Epithelial cell of proximal tubule (primary cell): ENCODE results near the gene PSMC1. TPM values are rescaled to one million over a fixed set of nuclear protein-coding genes. Genes with fewer than 3 reads are reported as not detected.
"Not testable (repeated sequence)": the region's sequence is repeated elsewhere in the genome, so short reads cannot be mapped to it uniquely, and the experiment has no call there.

Source experiments
- DNase-seq: peaks from one replicate; pipeline ENCODE4 v3.0.0-alpha.2; 2011; ENCODE audit warnings: low read depth
- H3K4me3 ChIP-seq: 2 replicates; pipeline ENCODE4 v1.5.1; 2011; ENCODE audit warnings: low read depth, mild to moderate bottlenecking, low read length
- CTCF ChIP-seq: conservative IDR thresholded peaks from 2 replicates; pipeline ENCODE4 v1.5.1; 2012; ENCODE audit warnings: low read depth, mild to moderate bottlenecking, low read length
- total RNA-seq: library from RNA; depleted of rRNA; stranded (reverse); fragments of >200 nt; gene quantifications from 2 replicates; pipeline ENCODE4 v1.2.3, GENCODE V29; 2015

PSMC1 gene
- total RNA-seq, result 158 and 245 TPM in 2 replicates

DNA sequence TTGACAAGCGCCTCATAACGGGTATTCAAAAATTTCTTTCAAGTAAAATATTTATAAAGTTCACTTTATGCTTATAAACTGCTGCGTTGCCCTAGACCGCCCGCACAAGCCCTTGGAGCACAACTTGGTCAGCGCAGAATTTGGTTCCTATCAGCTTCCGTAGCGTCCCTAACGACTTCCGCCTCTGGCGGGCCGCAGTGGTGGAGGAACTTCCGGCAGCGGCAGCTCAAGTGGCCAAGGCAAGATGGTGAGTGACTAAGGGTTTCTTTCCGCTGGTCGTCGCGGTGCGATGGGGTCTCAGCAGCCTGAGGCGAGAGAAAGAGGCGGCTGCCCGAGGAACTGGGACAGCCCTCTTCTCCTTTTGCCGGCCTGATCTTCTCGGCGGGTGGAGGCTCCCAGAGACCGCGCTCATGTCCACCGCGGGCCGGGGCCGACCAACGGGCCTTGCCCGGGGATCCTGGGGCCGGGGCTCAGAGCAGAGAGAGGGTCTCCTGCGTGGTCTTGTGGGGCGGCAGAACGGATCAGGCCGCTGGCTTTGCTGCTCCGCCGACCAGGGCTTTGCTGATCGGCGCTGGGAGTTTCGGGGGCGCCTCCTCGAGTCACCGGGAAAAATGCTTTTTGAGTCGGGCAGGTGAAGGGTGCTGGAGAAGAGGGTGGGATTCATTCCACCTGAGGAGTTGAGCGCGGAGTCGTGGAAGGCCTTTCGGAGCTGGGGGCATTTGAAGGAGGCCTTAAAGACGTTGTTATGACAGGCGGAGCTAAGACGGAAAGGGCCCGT is at the start of gene PSMC1:
Gene PSMC1, plus strand, starts transcription at position 200 of the 778 bp plus-strand sequence. Its CDS starts 45 bp downstream, at position 245.
- H3K4me3 ChIP-seq, result peak within 1 kb of the TSS; percentile 78
- TF ChIP-seq CTCF, result no peak
- peak; percentile 67 for DNase-seq

GRCh38 chr14:90213099-90213748 is 43.1 kb upstream of the PSMC1 start:
- H3K4me3 ChIP-seq, result no peak overlapping the region
- DNase-seq, result no peak
- TF ChIP-seq CTCF, result no peak

DNA sequence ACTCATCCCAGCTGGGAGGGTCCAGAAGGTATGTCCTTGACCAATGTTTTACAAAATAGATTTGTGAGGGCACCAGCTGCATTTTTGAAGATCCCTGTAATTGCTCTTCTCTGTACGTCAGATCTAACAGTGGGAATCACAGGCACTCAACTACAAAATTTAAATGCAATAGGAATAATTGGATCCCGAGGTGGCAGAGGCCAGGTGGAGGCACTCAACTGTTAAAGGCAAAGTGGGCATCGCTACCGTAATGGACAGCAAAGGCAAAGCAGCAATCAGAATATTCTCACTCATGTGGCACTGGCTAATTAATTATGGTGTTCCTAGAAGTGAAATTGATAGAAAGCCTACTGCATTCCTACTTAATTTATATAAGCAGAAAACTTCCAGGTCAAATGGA is 27.9 kb upstream of the PSMC1 start:
- DNase-seq, result no peak
- no peak for TF ChIP-seq CTCF
- H3K4me3 ChIP-seq, result no peak overlapping the region

GRCh38 chr14:90229942-90230341 is 26.4 kb upstream of the PSMC1 start:
- H3K4me3 ChIP-seq, DNase-seq: not testable (repeated sequence)

DNA sequence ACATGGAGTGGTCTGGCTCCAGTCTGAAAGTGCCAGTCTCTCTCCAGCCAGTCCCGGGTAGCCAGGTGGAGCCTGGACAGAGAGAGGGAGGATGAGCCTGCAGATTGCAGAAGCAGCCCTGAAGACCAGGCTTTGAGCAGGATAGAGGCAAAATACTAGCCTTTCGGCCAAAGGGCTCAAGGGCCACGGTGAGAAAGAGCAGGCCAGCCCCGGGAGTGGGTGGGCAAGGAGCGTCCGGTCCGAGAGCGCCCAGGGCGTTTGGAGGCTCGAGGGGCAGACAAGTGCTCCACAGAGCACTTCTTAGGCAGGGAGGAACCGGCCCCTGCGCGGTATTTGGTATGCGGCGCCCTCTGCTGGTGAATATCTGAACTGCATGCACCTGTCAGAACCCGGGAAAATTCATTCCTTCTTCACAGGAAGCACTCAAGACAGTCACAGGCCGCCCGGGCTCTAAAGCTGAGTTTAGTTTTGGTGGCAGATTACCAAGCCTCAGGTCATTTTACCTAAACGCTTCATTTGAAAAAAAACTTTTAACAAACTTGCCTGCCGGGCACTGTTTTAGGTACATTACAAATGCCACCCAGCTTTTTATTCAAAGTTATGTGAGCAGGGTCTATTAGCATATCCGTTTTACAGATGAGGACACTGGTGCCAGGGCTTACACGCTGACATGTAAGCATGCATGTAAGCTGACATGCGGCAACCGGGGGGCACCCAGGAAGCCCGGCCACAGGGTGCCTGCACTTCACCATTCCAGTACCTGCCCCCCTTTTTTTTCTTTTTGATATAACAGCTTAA is 21.0 kb upstream of the PSMC1 start:
- DNase-seq, result no peak
- peak; percentile 85 for TF ChIP-seq CTCF
- no peak overlapping the region for H3K4me3 ChIP-seq

DNA sequence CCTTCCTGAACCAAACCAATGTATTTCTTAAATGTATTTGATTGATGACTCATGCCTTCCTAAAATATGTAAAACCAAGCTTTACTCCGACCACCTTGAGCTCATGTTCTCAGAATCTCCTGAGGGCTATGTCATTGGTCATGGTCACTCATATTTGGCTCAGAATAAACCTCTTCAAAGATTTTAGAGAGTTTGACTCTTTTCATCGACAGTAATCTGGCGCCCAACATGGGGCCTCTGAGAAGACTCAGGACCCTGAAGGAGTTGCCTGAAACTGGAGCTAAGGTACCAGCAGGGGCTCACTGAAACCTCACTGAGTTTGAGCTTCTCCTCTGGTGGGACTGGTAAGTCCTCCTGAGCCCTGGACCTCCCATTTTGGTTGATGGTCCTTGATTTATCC is 17.2 kb upstream of the PSMC1 start:
- TF ChIP-seq CTCF, result no peak
- H3K4me3 ChIP-seq, result no peak overlapping the region
- DNase-seq, result no peak

- TF ChIP-seq CTCF, result no peak
- no peak overlapping the region for H3K4me3 ChIP-seq
These were observed 13.9 kb upstream of the PSMC1 start for GRCh38 chr14:90242444-90242843.

More at GRCh38 chr14:90242444-90242843, 13.9 kb upstream of the PSMC1 start:
- DNase-seq, result no peak
